Activated naive CD4-positive, alpha-beta T cell treated with anti-CD3 and anti-CD28 coated beads for 36 hours (primary cell): ENCODE measurements around the gene PAX6. TPM values are rescaled to one million over a fixed set of nuclear protein-coding genes. Genes with fewer than 3 reads are reported as not detected.

ENCODE experiments used
- CTCF ChIA-PET: fragments of 350-600 bp; sonication (Branson Sonifier 250); formaldehyde crosslinking; loops from one replicate; lab custom pipeline; 2021; ENCODE audit warnings: antibody characterized with exemption; lab: Charles Lee
- DNase-seq: peaks from one replicate; pipeline ENCODE4 v3.0.0-alpha.2; 2020
- H3K27ac Mint-ChIP-seq: one replicate; pipeline ENCODE4 v1.8.0; 2021; ENCODE audit warnings: mild to moderate bottlenecking, mixed read lengths
- H3K27me3 Mint-ChIP-seq: one replicate; pipeline ENCODE4 v1.8.0; 2021; ENCODE audit warnings: low read depth, mixed read lengths
- H3K36me3 Mint-ChIP-seq: one replicate; pipeline ENCODE4 v1.8.0; 2021; ENCODE audit warnings: low read depth, mixed read lengths
- H3K4me1 Mint-ChIP-seq: one replicate; pipeline ENCODE4 v1.8.0; 2021; ENCODE audit warnings: low read depth, mixed read lengths
- H3K4me3 Mint-ChIP-seq: one replicate; pipeline ENCODE4 v1.8.0; 2021; ENCODE audit warnings: mild to moderate bottlenecking, moderate library complexity, mixed read lengths
- H3K9me3 Mint-ChIP-seq: one replicate; pipeline ENCODE4 v1.8.0; 2021; ENCODE audit warnings: mixed read lengths
- intact Hi-C: fragments of 100-400 bp; cut with micrococcal nuclease; formaldehyde crosslinking; loops from one replicate; pipeline ENCODE4 v1.15.1; 2023
- total RNA-seq, 2 experiments: library from RNA; stranded (reverse); gene quantifications; one replicate each; pipeline ENCODE4 v1.2.3, GENCODE V29; 2021

The PAX6 gene
- total RNA-seq, 2 experiments from 2014 or later = 1.5 TPM

DNA sequence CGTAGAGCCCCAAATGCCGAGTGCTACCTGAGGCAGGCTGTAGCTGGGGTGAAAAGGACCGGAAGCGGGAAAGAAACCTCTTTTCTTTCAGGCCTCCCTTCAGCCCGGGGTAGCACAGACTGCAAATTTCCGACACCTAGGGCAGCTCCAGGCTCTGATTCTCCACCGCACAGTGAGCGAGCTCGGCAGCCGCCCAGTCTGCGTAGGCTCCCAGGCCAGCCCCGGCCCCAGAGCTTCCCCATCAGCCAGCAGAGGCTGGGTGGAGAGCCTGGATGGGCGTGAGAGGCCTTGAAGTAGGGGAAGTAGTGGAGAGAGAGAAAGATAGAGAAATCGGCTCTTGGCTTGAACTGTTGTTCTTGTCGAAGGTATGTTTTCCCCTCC lies 9.3 kb upstream of the PAX6 start:
- intact Hi-C loops = no loop called here
- Mint-ChIP-seq H3K36me3 (no peaks in the 10 kb centered on the region), H3K4me3 (no peak overlapping the region), H3K4me1 (peaks cover 19% of the 10 kb centered on the region), H3K27me3 (peaks cover 79% of the 10 kb centered on the region), H3K27ac (no peak overlapping the region), H3K9me3 (no peaks in the 10 kb centered on the region)
- peak; percentile 6 for DNase-seq
- CTCF ChIA-PET = no interaction called here

DNA sequence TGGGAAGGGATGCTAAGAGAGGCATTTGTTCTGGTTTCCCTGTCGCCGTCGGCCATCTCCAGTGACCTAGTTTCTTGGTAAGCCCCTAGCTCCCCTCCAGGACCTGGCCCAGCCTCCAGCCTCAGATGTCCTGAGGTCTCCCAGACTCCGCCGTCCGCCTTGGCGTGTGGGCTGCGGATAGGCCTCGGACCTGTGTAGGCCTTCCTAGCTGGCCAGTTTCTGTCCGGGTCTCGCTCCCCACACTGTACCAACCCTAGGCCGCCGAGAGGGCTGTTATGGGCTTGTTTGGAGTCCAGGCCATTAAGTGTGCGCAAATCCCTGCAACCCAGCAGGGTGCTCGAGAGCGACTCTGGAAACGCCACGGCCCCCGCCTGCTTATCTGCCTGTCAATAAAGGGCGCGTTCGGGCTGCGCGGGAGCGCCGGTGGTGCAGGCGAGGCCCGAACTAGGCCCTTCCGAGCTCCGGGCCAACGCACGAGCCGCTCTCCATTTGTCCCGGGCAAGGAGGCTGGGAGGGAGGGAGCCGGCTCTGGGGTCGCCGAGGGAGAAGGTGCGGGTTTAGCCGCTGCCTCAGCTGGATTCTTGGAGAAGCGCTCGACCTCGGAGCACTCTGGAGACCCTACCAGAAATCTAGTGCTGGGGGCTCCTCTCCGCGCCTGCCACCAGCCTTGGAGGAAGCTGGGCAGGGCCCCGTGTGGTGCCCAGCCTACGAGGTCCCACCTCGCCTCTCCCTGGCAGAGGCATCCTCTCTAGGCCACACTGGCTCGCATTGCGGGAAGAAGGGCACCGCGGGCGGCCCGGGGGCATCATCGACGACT lies 8.7 kb upstream of the PAX6 start:
- DNase-seq = no peak
- intact Hi-C loops = loop anchor here (5.0 to 10.0 kb wide), 4 partner anchors 617 to 1495 kb away; partner anchors contain the start of genes ARL14EP, EIF3M, QSER1 and WT1
- H3K36me3 Mint-ChIP-seq = no peaks in the 10 kb centered on the region
- no peak overlapping the region for H3K27ac Mint-ChIP-seq
- H3K9me3 Mint-ChIP-seq = no peaks in the 10 kb centered on the region
- peaks cover 24% of the 10 kb centered on the region for H3K4me1 Mint-ChIP-seq
- peaks cover 78% of the 10 kb centered on the region for H3K27me3 Mint-ChIP-seq
- CTCF ChIA-PET = no interaction called here
- H3K4me3 Mint-ChIP-seq = no peak overlapping the region

- no peaks in the 10 kb centered on the region for H3K9me3 Mint-ChIP-seq
- CTCF ChIA-PET = no interaction called here
- no peak overlapping the region for H3K27ac Mint-ChIP-seq
Measured at GRCh38 chr11:31818874-31819331, 7.8 kb upstream of the PAX6 start.

DNA sequence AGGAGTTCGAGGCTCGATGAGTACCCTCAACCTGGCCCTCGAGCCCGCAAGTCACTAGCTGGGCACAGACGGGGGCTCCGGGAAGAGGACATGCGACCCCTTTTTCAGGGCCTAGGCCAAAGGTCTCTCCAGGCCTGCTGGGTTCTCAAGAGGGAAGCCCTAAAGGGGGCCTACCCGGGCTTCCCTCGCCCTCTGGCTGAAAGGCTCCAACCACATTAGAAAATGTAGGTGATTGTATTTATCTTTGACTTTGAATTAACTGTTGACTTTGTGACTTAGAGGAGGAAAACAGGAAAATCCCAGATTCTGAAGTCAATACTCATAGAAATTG lies 7.3 kb upstream of the PAX6 start:
- Mint-ChIP-seq H3K27me3 (peaks cover 77% of the 10 kb centered on the region), H3K9me3 (no peaks in the 10 kb centered on the region), H3K4me3 (no peak overlapping the region), H3K27ac (no peak overlapping the region), H3K4me1 (peaks cover 30% of the 10 kb centered on the region), H3K36me3 (no peaks in the 10 kb centered on the region)
- intact Hi-C loops = loop anchor here (5.0 to 10.0 kb wide), 4 partner anchors 619 to 1494 kb away; partner anchors contain the start of genes ARL14EP, EIF3M, QSER1 and WT1
- CTCF ChIA-PET = no interaction called here
- DNase-seq = no peak

More at GRCh38 chr11:31818874-31819331, 7.8 kb upstream of the PAX6 start:
- Mint-ChIP-seq H3K4me1 (peaks cover 26% of the 10 kb centered on the region), H3K27me3 (peaks cover 76% of the 10 kb centered on the region), H3K4me3 (no peak overlapping the region), H3K36me3 (no peaks in the 10 kb centered on the region)
- intact Hi-C loops = loop anchor here (5.0 to 10.0 kb wide), 4 partner anchors 618 to 1494 kb away; partner anchors contain the start of genes ARL14EP, EIF3M, QSER1 and WT1
- no peak for DNase-seq

GRCh38 chr11:31817621-31818424 lies 6.7 kb upstream of the PAX6 start:
- DNase-seq = peak; percentile 18
- Mint-ChIP-seq H3K27ac (no peak overlapping the region), H3K27me3 (peaks cover 73% of the 10 kb centered on the region), H3K4me1 (peaks cover 32% of the 10 kb centered on the region), H3K9me3 (no peaks in the 10 kb centered on the region), H3K4me3 (peak overlapping the region; percentile 60), H3K36me3 (no peaks in the 10 kb centered on the region)
- intact Hi-C loops = loop anchor here (2.0 to 10.0 kb wide), 5 partner anchors 15 to 1493 kb away; partner anchors contain the start of genes ARL14EP, EIF3M, QSER1 and WT1
- CTCF ChIA-PET = no interaction called here

- Mint-ChIP-seq H3K4me1 (peaks cover 37% of the 10 kb centered on the region), H3K4me3 (peak overlapping the region; percentile 60)
- CTCF ChIA-PET = interaction anchor here (0.8 kb wide), 1 partner anchor 13 kb away, joined by 3 read pairs; no protein-coding TSS in a partner anchor
Measured at GRCh38 chr11:31817054-31817620, 6.0 kb upstream of the PAX6 start.

GRCh38 chr11:31816468-31817053 lies 5.4 kb upstream of the PAX6 start:
- no peaks in the 10 kb centered on the region for H3K36me3 Mint-ChIP-seq
- peaks cover 70% of the 10 kb centered on the region for H3K27me3 Mint-ChIP-seq
- no peak for DNase-seq
- peak overlapping the region; percentile 41 for H3K4me3 Mint-ChIP-seq
- intact Hi-C loops = loop anchor here (2.0 to 10.0 kb wide), 5 partner anchors 14 to 1492 kb away; partner anchors contain the start of genes ARL14EP, EIF3M, QSER1 and WT1
- no peak overlapping the region for H3K27ac Mint-ChIP-seq
- no peaks in the 10 kb centered on the region for H3K9me3 Mint-ChIP-seq
- H3K4me1 Mint-ChIP-seq = peaks cover 41% of the 10 kb centered on the region
- CTCF ChIA-PET = interaction anchor here (0.8 kb wide), 1 partner anchor 13 kb away, joined by 3 read pairs; no protein-coding TSS in a partner anchor

More at GRCh38 chr11:31817054-31817620, 6.0 kb upstream of the PAX6 start:
- peak; percentile 22 for DNase-seq
- peaks cover 71% of the 10 kb centered on the region for H3K27me3 Mint-ChIP-seq
- H3K36me3 Mint-ChIP-seq = no peaks in the 10 kb centered on the region
- H3K9me3 Mint-ChIP-seq = no peaks in the 10 kb centered on the region
- intact Hi-C loops = loop anchor here (2.0 to 10.0 kb wide), 5 partner anchors 14 to 1492 kb away; partner anchors contain the start of genes ARL14EP, EIF3M, QSER1 and WT1
- no peak overlapping the region for H3K27ac Mint-ChIP-seq

- intact Hi-C loops = loop anchor here (2.0 to 10.0 kb wide), 5 partner anchors 13 to 1491 kb away; partner anchors contain the start of genes ARL14EP, EIF3M, QSER1 and WT1
- Mint-ChIP-seq H3K4me3 (peak overlapping the region; percentile 42), H3K9me3 (no peaks in the 10 kb centered on the region)
Measured at GRCh38 chr11:31815711-31816467, 4.8 kb upstream of the PAX6 start.

DNA sequence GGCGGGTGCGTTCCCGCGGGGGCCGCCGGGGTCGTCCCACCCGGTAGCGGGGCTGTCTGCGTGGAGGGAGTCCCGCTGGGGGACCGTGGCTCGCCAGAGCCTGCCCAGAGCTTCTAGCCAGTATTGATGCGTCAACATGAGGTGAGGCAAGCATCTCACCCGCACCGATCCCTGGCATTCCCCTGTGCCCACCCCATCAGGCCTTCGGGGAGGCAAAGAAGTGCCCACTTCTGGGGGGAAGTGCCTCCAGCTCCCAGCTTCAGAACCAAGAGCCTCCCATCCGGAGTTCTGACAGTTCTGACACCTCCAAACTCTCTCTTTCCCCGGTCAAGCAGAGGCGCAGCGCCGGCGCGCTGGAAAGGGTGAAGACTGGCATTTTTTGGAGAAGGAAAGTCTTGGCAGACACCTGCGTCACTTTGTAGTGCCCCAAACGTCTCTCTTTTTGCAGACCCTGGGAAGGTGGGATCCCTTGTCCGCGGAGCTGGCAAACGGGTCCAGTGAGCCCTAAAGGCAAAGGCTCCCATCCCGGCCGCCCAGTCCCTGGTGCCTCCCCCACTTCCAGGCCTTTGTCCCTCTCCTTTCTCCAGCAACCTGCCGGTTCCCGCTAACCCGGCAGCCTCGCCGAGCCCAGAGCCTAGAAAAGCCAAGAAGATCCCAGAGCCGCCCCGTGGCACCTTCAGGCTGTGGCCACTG lies 3.2 kb upstream of the PAX6 start:
- no peaks in the 10 kb centered on the region for H3K9me3 Mint-ChIP-seq
- peaks cover 53% of the 10 kb centered on the region for H3K4me1 Mint-ChIP-seq
- no peak overlapping the region for H3K27ac Mint-ChIP-seq
- CTCF ChIA-PET = no interaction called here
- intact Hi-C loops = loop anchor here (5.0 to 10.0 kb wide), 8 partner anchors 162 to 1490 kb away; partner anchors contain the start of genes ARL14EP, DCDC1, DNAJC24 and EIF3M
- no peaks in the 10 kb centered on the region for H3K36me3 Mint-ChIP-seq
- H3K4me3 Mint-ChIP-seq = no peak overlapping the region
- H3K27me3 Mint-ChIP-seq = peaks cover 69% of the 10 kb centered on the region
- DNase-seq = peak; percentile 7

More at GRCh38 chr11:31815711-31816467, 4.8 kb upstream of the PAX6 start:
- DNase-seq = peak; percentile 19
- Mint-ChIP-seq H3K27me3 (peaks cover 70% of the 10 kb centered on the region), H3K4me1 (peaks cover 44% of the 10 kb centered on the region), H3K36me3 (no peaks in the 10 kb centered on the region), H3K27ac (no peak overlapping the region)
- CTCF ChIA-PET = no interaction called here

GRCh38 chr11:31813391-31814175 lies 2.5 kb upstream of the PAX6 start:
- Mint-ChIP-seq H3K4me3 (peak overlapping the region; percentile 36), H3K27ac (no peak overlapping the region), H3K4me1 (peaks cover 57% of the 10 kb centered on the region), H3K27me3 (peaks cover 71% of the 10 kb centered on the region), H3K9me3 (no peaks in the 10 kb centered on the region), H3K36me3 (no peaks in the 10 kb centered on the region)
- no peak for DNase-seq
- CTCF ChIA-PET = no interaction called here
- intact Hi-C loops = loop anchor here (5.0 to 10.0 kb wide), 8 partner anchors 161 to 1489 kb away; partner anchors contain the start of genes ARL14EP, DCDC1, DNAJC24 and EIF3M
